WERI-Rb-1 (cell line): ENCODE measurements around the gene CNOT8.

Source experiments
- DNase-seq: peaks from one replicate; pipeline ENCODE4 v3.0.0-alpha.2; 2020
- H3K27ac ChIP-seq: fragments of 250-450 bp; sonication (Bioruptor Pico); 2 replicates; pipeline ENCODE4 v1.5.1; 2020; ENCODE audit warnings: mild to moderate bottlenecking, moderate library complexity
- H3K27me3 ChIP-seq: fragments of 250-450 bp; sonication (Bioruptor Pico); 2 replicates; pipeline ENCODE4 v1.5.1; 2021; ENCODE audit warnings: mild to moderate bottlenecking, low read depth, moderate library complexity; ENCODE audit not compliant: insufficient read depth, severe bottlenecking
- H3K36me3 ChIP-seq: fragments of 250-450 bp; sonication (Bioruptor Pico); 2 replicates; pipeline ENCODE4 v1.5.1; 2020; ENCODE audit warnings: mild to moderate bottlenecking, moderate library complexity
- H3K4me3 ChIP-seq: 2 replicates; pipeline ENCODE4 v1.5.1; 2011; ENCODE audit warnings: low read depth, mild to moderate bottlenecking, control low read depth, low read length
- H3K9me3 ChIP-seq: fragments of 250-450 bp; sonication (Bioruptor Pico); 2 replicates; pipeline ENCODE4 v1.5.1; 2021; ENCODE audit warnings: mild to moderate bottlenecking, moderate library complexity; ENCODE audit not compliant: severe bottlenecking
- CTCF ChIP-seq: IDR thresholded peaks from 2 replicates; pipeline ENCODE4 v1.5.1; 2011; ENCODE audit warnings: low read depth, mild to moderate bottlenecking, control low read depth, inconsistent platforms, low read length

Gene CNOT8

GRCh38 chr5:154871734-154872133 is 13.3 kb downstream of the CNOT8 start:
- no peak for TF ChIP-seq CTCF
- DNase-seq = no peak
- no peaks in the 10 kb centered on the region for H3K9me3 ChIP-seq
- H3K27me3 ChIP-seq = no peaks in the 10 kb centered on the region
- no peak overlapping the region for H3K4me3 ChIP-seq
- peaks cover 69% of the 10 kb centered on the region for H3K36me3 ChIP-seq
- no peak overlapping the region for H3K27ac ChIP-seq

- peaks cover 66% of the 10 kb centered on the region for H3K36me3 ChIP-seq
- H3K27me3 ChIP-seq = no peaks in the 10 kb centered on the region
- no peak for TF ChIP-seq CTCF
- no peak for DNase-seq
- H3K27ac ChIP-seq = no peak overlapping the region
- H3K4me3 ChIP-seq = no peak overlapping the region
- peaks cover 10% of the 10 kb centered on the region for H3K9me3 ChIP-seq
These were observed 15.4 kb downstream of the CNOT8 start for GRCh38 chr5:154873791-154874331.

- Histone ChIP-seq H3K36me3 (peaks cover 37% of the 10 kb centered on the region), H3K27ac (no peak overlapping the region), H3K4me3 (no peak overlapping the region), H3K27me3 (no peaks in the 10 kb centered on the region), H3K9me3 (peaks cover 12% of the 10 kb centered on the region)
- no peak for TF ChIP-seq CTCF
- DNase-seq = no peak
These were observed 20.4 kb downstream of the CNOT8 start for GRCh38 chr5:154878642-154879335.

GRCh38 chr5:154881986-154882385 is 23.6 kb downstream of the CNOT8 start:
- DNase-seq = no peak
- TF ChIP-seq CTCF = no peak
- no peak overlapping the region for H3K27ac ChIP-seq
- H3K36me3 ChIP-seq = peaks cover 23% of the 10 kb centered on the region
- no peaks in the 10 kb centered on the region for H3K27me3 ChIP-seq
- H3K4me3 ChIP-seq = no peak overlapping the region
- peaks cover 19% of the 10 kb centered on the region for H3K9me3 ChIP-seq

- TF ChIP-seq CTCF = no peak
- DNase-seq = no peak
- Histone ChIP-seq H3K9me3 (peaks cover 7% of the 10 kb centered on the region), H3K27ac (no peak overlapping the region), H3K36me3 (peaks cover 41% of the 10 kb centered on the region), H3K27me3 (no peaks in the 10 kb centered on the region), H3K4me3 (no peak overlapping the region)
These were observed 26.0 kb downstream of the CNOT8 start for GRCh38 chr5:154884424-154884823.

- peaks cover 48% of the 10 kb centered on the region for H3K36me3 ChIP-seq
- no peaks in the 10 kb centered on the region for H3K27me3 ChIP-seq
- peaks cover 7% of the 10 kb centered on the region for H3K9me3 ChIP-seq
- no peak for TF ChIP-seq CTCF
- DNase-seq = no peak
- H3K27ac ChIP-seq = no peak overlapping the region
- no peak overlapping the region for H3K4me3 ChIP-seq
These were observed 27.0 kb downstream of the CNOT8 start for GRCh38 chr5:154885439-154885838.
